ENCODE measurements around the gene KCNT2. TPM values are rescaled to one million over a fixed set of nuclear protein-coding genes. Genes with fewer than 3 reads are reported as not detected.

Gene KCNT2
- total RNA-seq, 3 donors from 2014 or later: 2.6 to 3.7 (median 3.0) TPM

GRCh38 chr1:196502437-196502836 is 105.8 kb downstream of the KCNT2 start:
- H3K36me3 ChIP-seq: no peaks in the 10 kb centered on the region
- intact Hi-C loops (cut with DNase I; ENCODE audit: low total_unique reads): no loop called here
- no peaks in the 10 kb centered on the region for H3K4me1 ChIP-seq
- H3K9me3 ChIP-seq: no peaks in the 10 kb centered on the region
- no peak overlapping the region for H3K27ac ChIP-seq
- no peak for DNase-seq (ENCODE audit: low spot score in 2 of 2)
- TF ChIP-seq POLR2AphosphoS5 (IDR thresholded peaks at IDR 0.05) (no peak), POLR2A (IDR thresholded peaks at IDR 0.05) (no peak)
- TF ChIP-seq, protein P1, sequence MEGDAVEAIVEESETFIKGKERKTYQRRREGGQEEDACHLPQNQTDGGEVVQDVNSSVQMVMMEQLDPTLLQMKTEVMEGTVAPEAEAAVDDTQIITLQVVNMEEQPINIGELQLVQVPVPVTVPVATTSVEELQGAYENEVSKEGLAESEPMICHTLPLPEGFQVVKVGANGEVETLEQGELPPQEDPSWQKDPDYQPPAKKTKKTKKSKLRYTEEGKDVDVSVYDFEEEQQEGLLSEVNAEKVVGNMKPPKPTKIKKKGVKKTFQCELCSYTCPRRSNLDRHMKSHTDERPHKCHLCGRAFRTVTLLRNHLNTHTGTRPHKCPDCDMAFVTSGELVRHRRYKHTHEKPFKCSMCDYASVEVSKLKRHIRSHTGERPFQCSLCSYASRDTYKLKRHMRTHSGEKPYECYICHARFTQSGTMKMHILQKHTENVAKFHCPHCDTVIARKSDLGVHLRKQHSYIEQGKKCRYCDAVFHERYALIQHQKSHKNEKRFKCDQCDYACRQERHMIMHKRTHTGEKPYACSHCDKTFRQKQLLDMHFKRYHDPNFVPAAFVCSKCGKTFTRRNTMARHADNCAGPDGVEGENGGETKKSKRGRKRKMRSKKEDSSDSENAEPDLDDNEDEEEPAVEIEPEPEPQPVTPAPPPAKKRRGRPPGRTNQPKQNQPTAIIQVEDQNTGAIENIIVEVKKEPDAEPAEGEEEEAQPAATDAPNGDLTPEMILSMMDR (IDR thresholded peaks at IDR 0.05): no peak
- H3K4me3 ChIP-seq: no peak overlapping the region
- no peaks in the 10 kb centered on the region for H3K27me3 ChIP-seq

DNA sequence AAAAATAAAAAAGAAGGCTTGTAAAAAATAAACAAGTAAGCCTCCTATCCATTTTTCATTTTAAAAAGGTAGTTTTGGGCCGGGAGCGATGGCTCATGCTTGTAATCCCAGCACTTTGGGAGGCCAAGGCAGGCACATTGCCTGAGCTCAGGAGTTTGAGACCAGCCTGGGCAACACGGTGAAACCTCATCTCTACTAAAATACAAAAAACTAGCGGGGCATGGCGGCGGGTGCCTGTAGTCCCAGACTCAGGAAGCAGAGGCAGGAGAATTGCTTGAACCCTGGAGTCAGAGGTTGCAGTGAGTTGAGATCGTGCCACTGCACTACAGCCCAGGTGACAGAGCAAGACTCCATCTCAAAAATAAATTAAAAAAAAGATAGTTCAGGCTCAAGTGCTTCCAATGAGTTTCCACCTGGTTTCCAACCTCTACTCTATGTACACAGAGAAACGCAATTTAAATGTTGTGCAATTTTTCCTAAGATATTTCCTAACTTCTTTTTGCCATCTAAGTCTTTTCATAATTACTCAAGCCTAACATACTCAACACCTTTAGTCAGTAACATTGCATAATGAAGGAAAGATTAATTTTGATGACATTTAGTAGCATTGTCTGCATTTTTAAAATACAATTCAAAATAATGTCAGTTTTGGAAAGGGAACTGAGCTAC is 106.3 kb downstream of the KCNT2 start:
- DNase-seq (ENCODE audit: low spot score in 2 of 2): no peak
- intact Hi-C loops (cut with DNase I; ENCODE audit: low total_unique reads): no loop called here
- no peaks in the 10 kb centered on the region for H3K27me3 ChIP-seq

DNA sequence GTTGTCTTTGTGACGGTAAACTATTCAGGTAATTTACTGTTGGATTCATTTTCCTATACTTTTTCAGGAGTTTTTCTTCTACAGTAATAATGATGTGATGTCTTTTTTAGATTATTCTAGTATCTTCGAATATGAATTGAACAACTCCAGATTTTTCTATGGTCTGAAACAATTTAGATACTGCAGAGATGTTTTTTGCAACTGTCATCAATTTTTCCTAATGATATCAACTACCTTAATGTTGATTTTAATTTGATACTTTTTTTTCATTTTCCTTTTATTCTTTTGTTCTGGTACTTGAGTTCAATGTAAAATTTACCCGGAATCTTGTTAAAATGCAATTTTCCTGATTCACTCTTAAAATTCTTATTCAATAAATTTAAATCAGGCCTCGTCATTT is 110.4 kb downstream of the KCNT2 start:
- H3K36me3 ChIP-seq: no peaks in the 10 kb centered on the region
- no peak overlapping the region for H3K27ac ChIP-seq
- intact Hi-C loops (cut with DNase I; ENCODE audit: low total_unique reads): no loop called here
- H3K27me3 ChIP-seq: no peaks in the 10 kb centered on the region
- TF ChIP-seq, protein P1 (IDR thresholded peaks at IDR 0.05): no peak
- TF ChIP-seq POLR2AphosphoS5 (IDR thresholded peaks at IDR 0.05): no peak
- TF ChIP-seq POLR2A (IDR thresholded peaks at IDR 0.05): no peak
- H3K9me3 ChIP-seq: no peaks in the 10 kb centered on the region
- no peak overlapping the region for H3K4me3 ChIP-seq
- DNase-seq (ENCODE audit: low spot score in 2 of 2): no peak
- no peaks in the 10 kb centered on the region for H3K4me1 ChIP-seq

More for the DNA sequence above, 106.3 kb downstream of the KCNT2 start:
- TF ChIP-seq, protein P1 (IDR thresholded peaks at IDR 0.05): no peak
- TF ChIP-seq POLR2AphosphoS5 (IDR thresholded peaks at IDR 0.05): no peak
- TF ChIP-seq POLR2A (IDR thresholded peaks at IDR 0.05): no peak
- H3K27ac ChIP-seq: no peak overlapping the region
- no peaks in the 10 kb centered on the region for H3K36me3 ChIP-seq
- H3K4me3 ChIP-seq: no peak overlapping the region
- no peaks in the 10 kb centered on the region for H3K4me1 ChIP-seq
- no peaks in the 10 kb centered on the region for H3K9me3 ChIP-seq

DNA sequence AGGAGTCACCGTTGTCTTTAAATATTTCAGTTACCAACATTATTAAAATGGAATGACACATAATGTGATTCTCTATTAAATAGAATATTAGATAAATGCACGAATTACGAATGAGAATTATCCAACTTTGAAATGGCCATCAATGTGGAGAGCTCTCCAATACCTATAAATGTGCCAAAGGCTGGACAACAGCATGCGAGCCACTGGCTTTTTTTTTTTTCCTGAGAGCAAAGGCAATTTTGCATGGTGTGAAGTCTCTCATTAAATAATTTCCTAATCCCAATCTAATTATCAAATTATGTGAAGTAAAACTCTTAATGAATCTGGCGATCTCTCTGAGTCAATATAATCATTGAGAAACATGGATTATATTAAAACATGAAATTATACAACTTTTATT is 113.5 kb downstream of the KCNT2 start:
- Histone ChIP-seq H3K9me3 (no peaks in the 10 kb centered on the region), H3K4me1 (no peaks in the 10 kb centered on the region), H3K27me3 (no peaks in the 10 kb centered on the region), H3K27ac (no peak overlapping the region), H3K36me3 (no peaks in the 10 kb centered on the region), H3K4me3 (no peak overlapping the region)
- DNase-seq (ENCODE audit: low spot score in 2 of 2): no peak
- intact Hi-C loops (cut with DNase I; ENCODE audit: low total_unique reads): no loop called here
- TF ChIP-seq POLR2A (IDR thresholded peaks at IDR 0.05) (no peak), POLR2AphosphoS5 (IDR thresholded peaks at IDR 0.05) (no peak)
- TF ChIP-seq, protein P1 (IDR thresholded peaks at IDR 0.05): no peak

- H3K4me1 ChIP-seq: no peaks in the 10 kb centered on the region
- intact Hi-C loops (cut with DNase I; ENCODE audit: low total_unique reads): no loop called here
- H3K27me3 ChIP-seq: no peaks in the 10 kb centered on the region
- TF ChIP-seq, protein P1 (IDR thresholded peaks at IDR 0.05): no peak
- TF ChIP-seq POLR2A (IDR thresholded peaks at IDR 0.05): no peak
- no peak for TF ChIP-seq POLR2AphosphoS5 (IDR thresholded peaks at IDR 0.05)
- no peak for DNase-seq (ENCODE audit: low spot score in 2 of 2)
- H3K36me3 ChIP-seq: no peaks in the 10 kb centered on the region
- no peaks in the 10 kb centered on the region for H3K9me3 ChIP-seq
- no peak overlapping the region for H3K27ac ChIP-seq
- no peak overlapping the region for H3K4me3 ChIP-seq
These were observed 114.4 kb downstream of the KCNT2 start for GRCh38 chr1:196493881-196494280.
